Panc1 (cell line): ENCODE results near the gene EFNB1. TPM values are rescaled to one million over a fixed set of nuclear protein-coding genes. Genes with fewer than 3 reads are reported as not detected.

Experiments used
- ATAC-seq: fragments of 200-7000 bp; cut with Tn5 transposase; 2 replicates; pipeline ENCODE4 v1.9.1; 2020; ENCODE audit warnings: mild to moderate bottlenecking, moderate library complexity
- BruUV-seq: library from RNA; stranded (reverse); fragments of 400-500 nt; replicated peaks from 2 replicates; lab custom pipeline; 2021; lab: Mats Ljungman, UMichigan
- CTCF ChIA-PET: fragments of 300-600 bp; sonication (Branson Sonifier 250); formaldehyde crosslinking; loops from one replicate; lab custom pipeline; 2022; ENCODE audit warnings: antibody characterized with exemption; lab: Charles Lee
- POLR2A ChIA-PET: fragments of 300-600 bp; sonication (Branson Sonifier 250); formaldehyde crosslinking; loops from one replicate; lab custom pipeline; 2022; ENCODE audit warnings: antibody characterized with exemption; lab: Charles Lee
- DNase-seq: peaks from one replicate; pipeline ENCODE4 v3.0.0-alpha.2; 2010; ENCODE audit warnings: low read depth, low spot score
- H3K27ac ChIP-seq: 2 replicates; pipeline ENCODE4 v1.5.1; 2011; ENCODE audit warnings: mild to moderate bottlenecking, low read length, inconsistent platforms
- H3K27me3 ChIP-seq: fragments of 200-500 bp; sonication (Bioruptor generic); 2 replicates; pipeline ENCODE4 v1.6.0; 2014; ENCODE audit warnings: low read length, inconsistent platforms; ENCODE audit not compliant: control insufficient read depth, insufficient read depth
- H3K36me3 ChIP-seq: fragments of 200-500 bp; sonication (Bioruptor generic); 2 replicates; pipeline ENCODE4 v1.5.1; 2014; ENCODE audit warnings: inconsistent platforms, mild to moderate bottlenecking, low read length, moderate library complexity; ENCODE audit not compliant: control insufficient read depth, insufficient read depth
- H3K4me1 ChIP-seq: 2 replicates; pipeline ENCODE4 v1.5.1; 2011; ENCODE audit warnings: inconsistent platforms, mild to moderate bottlenecking, low read length, moderate library complexity; ENCODE audit not compliant: control insufficient read depth, insufficient read depth
- H3K4me3 ChIP-seq, 2 experiments: 2 replicates each; pipeline ENCODE4 v1.5.1; 2011 to 2012; ENCODE audit warnings: low read depth in 2 of 2, low read length in 2 of 2, mild to moderate bottlenecking in 2 of 2, inconsistent platforms in 1 of 2, moderate library complexity in 1 of 2
- H3K9me3 ChIP-seq: fragments of 200-500 bp; sonication (Bioruptor generic); 2 replicates; pipeline ENCODE4 v1.5.1; 2014; ENCODE audit warnings: low read depth, mild to moderate bottlenecking, inconsistent platforms, low read length, moderate library complexity; ENCODE audit not compliant: control insufficient read depth, insufficient read depth
- CTCF ChIP-seq: fragments of 450-650 bp; IDR thresholded peaks from 2 replicates; pipeline ENCODE4 v1.5.1; 2017; ENCODE audit warnings: mild to moderate bottlenecking
- POLR2AphosphoS5 ChIP-seq: IDR thresholded peaks from 2 replicates; pipeline ENCODE4 v1.6.1; 2012; ENCODE audit warnings: mild to moderate bottlenecking, low read depth, low read length, moderate library complexity
- REST ChIP-seq, 2 experiments: IDR thresholded peaks; 2 replicates each; pipeline ENCODE4 v1.6.1; 2011 to 2012; ENCODE audit warnings: low read depth in 2 of 2, control low read depth in 1 of 2, low read length in 1 of 2, mild to moderate bottlenecking in 1 of 2, moderate library complexity in 1 of 2; ENCODE audit not compliant: insufficient read depth in 1 of 2
- SIN3A ChIP-seq: IDR thresholded peaks from 2 replicates; pipeline ENCODE4 v1.6.1; 2012; ENCODE audit warnings: low read depth, mild to moderate bottlenecking, low read length, moderate library complexity, borderline replicate concordance; ENCODE audit not compliant: insufficient read depth
- TCF7L2 ChIP-seq: IDR thresholded peaks from 2 replicates; pipeline ENCODE4 v1.6.1; 2011; ENCODE audit warnings: mild to moderate bottlenecking, low read depth, low read length, inconsistent platforms
- in situ Hi-C: cut with HindIII; loops from 2 replicates; pipeline ENCODE4 v1.10.0; 2016; ENCODE audit warnings: low sequenced_read_pairs, low pct_unique_long_range_greater_than_20kb
- intact Hi-C: fragments of 100-400 bp; cut with micrococcal nuclease; formaldehyde crosslinking; loops from one replicate; pipeline ENCODE4 v1.10.0; 2022; ENCODE audit not compliant: unreplicated experiment
- total RNA-seq: library from RNA; stranded (reverse); gene quantifications from one replicate; pipeline ENCODE4 v1.2.1, GENCODE V29; 2021; ENCODE audit not compliant: unreplicated experiment

The EFNB1 gene
- total RNA-seq, 1 experiment from 2014 or later = 12.9 TPM

- intact Hi-C loops = no loop called here
- CTCF ChIA-PET = no interaction called here
- TF ChIP-seq POLR2AphosphoS5 (no peak), SIN3A (no peak), REST (IDR thresholded peaks at IDR 0.05; ENCODE audit: insufficient read depth in 1 of 2, low read depth in 2 of 2, low read length in 1 of 2) (no peak), CTCF (no peak), TCF7L2 (no peak)
- H3K9me3 ChIP-seq = no peaks in the 10 kb centered on the region
- H3K27me3 ChIP-seq = no peaks in the 10 kb centered on the region
- DNase-seq (no peak), ATAC-seq (no peak)
- no peak overlapping the region for H3K27ac ChIP-seq
- POLR2A ChIA-PET = no interaction called here
- H3K4me1 ChIP-seq = no peaks in the 10 kb centered on the region
- no peaks in the 10 kb centered on the region for H3K36me3 ChIP-seq
- BruUV-seq = no TSS peak
- H3K4me3 ChIP-seq = no peak overlapping the region
- in situ Hi-C loops = no loop called here
These were observed 19.5 kb downstream of the EFNB1 start for GRCh38 chrX:68848189-68848940.

GRCh38 chrX:68851082-68851481 lies 22.3 kb downstream of the EFNB1 start:
- ATAC-seq (no peak), DNase-seq (no peak)
- no peaks in the 10 kb centered on the region for H3K36me3 ChIP-seq
- BruUV-seq = no TSS peak
- in situ Hi-C loops (no loop called here), intact Hi-C loops (no loop called here)
- no peaks in the 10 kb centered on the region for H3K4me1 ChIP-seq
- no peak overlapping the region for H3K27ac ChIP-seq
- CTCF ChIA-PET = no interaction called here
- POLR2A ChIA-PET = no interaction called here
- no peak overlapping the region for H3K4me3 ChIP-seq
- no peak for TF ChIP-seq CTCF
- TF ChIP-seq SIN3A = no peak
- no peak for TF ChIP-seq TCF7L2
- no peak for TF ChIP-seq REST (IDR thresholded peaks at IDR 0.05; ENCODE audit: insufficient read depth in 1 of 2, low read depth in 2 of 2, low read length in 1 of 2)
- TF ChIP-seq POLR2AphosphoS5 = no peak
- H3K27me3 ChIP-seq = no peaks in the 10 kb centered on the region
- H3K9me3 ChIP-seq = no peaks in the 10 kb centered on the region
